ELR (cell line): ENCODE data around the gene SMARCB1.
"Not testable (repeated sequence)": the region's sequence is repeated elsewhere in the genome, so short reads cannot be mapped to it uniquely, and the experiment has no call there.

ENCODE experiments used
- DNase-seq: peaks from one replicate; pipeline ENCODE4 v3.0.0-alpha.2; 2015; ENCODE audit warnings: low read depth

SMARCB1 gene

DNA sequence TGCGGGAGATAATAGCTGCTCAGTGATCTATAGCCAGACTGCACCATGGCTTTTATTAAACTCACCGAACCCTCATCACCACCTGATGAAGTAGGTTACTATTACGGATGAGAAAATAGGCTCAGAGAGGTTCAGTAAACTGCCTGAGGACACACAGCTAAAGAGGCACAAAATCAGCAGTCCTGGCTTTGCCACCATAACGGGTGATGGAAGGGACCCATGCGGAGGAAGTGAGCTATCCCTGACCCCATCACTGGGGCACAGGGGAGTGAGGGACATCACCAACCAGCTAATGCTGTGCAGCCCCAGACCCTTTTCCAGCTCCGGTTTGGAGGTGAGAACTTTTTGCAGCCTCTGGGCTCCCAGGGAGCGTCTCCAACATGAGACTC lies 59.3 kb downstream of the SMARCB1 start:
- DNase-seq = no peak

DNA sequence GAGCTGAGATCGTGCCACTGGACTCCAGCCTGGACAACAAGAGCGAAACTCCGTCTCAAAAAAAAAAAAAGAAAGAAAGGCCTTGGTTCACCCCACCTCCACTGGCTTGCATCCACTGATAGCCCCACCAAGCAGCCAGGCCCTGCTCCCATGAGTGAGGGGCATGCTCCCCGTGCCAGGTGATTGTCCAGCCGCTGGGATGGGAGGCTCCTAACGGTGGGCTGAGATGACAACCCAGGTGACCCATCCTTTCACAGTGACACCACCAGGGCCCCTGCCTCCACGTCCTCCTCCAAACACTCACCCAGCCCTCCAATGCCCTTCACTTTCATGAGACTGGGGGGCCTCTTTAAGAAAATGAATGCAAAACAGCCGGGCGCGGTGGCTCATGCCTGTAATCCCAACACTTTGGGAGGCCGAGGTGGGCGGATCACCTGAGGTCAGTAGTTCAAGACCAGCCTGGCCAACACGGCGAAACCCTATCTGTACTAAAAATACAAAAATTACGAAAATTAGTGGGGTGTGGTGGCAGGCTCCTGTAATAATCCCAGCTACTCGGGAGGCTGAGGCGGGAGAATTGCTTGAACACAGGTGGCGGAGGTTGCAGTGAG lies 60.6 kb downstream of the SMARCB1 start:
- DNase-seq = no peak

DNA sequence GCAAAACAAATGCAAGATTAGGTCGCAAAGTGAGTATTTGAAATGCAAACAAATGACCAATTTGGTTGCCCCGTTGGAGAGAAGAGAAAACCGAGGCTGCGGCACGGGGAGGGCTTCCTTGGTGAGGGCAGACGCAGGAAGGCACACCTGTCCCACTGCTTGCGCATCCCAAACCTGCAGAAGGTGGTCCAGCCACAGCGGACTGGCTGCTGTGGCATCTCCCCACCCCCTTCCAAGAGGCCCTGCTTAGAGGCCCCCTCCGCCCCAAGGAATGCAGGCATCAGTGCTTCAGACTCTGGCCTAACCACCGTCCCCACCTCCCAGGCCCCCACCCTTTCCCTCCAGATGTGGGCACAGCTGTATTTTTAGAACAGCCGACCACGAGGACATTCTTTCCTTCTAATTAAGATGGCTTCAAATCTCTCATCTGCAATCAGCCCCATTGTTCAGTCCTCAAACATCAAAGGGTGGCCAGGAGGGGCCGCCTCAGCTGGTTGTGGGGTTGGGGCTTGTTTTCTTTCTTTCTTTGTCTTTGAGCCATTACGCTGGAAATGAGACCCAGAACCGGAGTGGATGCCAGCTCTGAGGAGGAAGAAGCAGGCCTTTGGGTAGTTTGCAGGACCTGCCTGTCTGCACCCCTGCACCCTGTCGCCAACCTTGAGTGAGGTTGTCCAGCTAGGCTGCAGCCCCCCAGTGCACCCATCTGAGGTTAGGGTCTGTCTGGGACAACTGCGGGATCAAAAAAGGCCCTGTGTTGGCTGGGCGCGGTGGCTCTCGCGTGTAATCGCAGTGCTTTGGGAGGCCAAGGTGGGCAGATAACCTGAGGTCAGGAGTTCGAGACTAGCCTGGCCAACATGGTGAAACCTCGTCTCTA lies 61.5 kb downstream of the SMARCB1 start:
- no peak for DNase-seq

DNA sequence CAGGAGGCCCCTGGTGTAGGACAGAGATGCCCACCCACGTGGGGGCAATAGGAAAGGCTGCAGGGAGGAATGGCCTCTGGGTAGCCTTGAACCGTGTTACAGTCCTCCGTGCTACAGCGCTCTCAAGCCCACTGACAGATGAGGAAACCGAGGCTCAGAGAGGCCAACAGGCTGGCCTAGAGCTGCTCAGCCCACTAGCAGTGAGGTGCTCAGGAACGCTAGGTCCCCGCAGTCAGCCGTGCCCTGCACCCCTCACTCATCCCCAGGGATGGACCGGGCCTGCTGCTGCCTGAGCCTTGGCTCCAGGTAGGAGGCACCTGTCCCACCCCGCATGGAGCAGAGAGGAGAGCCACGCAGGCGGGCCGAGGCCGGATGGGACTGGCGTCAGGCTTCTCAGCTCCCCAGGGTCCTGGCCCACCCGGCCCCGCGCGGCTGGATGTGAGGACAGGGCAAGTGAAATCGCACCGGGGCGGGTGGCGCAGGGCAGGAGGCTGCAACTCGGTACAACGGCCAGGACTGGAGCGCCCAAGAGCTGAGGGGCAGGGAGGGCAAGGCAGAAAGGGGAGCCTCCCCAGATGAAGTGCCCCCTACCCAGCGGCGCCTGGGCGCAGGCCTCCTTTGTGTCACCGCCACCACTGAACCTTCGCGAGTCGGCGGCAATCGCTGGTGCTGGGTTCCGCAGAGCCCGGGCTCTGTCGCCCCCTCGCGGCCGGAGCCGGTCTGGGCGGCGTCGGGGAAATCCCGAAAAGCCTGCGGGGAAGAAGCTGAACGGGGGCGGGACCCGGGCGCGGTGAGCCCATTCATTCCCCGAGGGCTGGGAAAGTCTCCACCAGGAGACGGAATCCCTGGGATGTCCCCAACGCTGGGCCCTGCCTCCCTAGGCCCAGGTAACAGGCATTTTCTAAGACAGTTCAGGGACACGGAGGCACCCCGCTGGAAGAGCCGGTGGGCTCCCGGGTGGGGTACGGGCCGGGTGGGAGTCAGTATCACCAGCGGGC lies 62.5 kb downstream of the SMARCB1 start:
- DNase-seq = peak; percentile 82

DNA sequence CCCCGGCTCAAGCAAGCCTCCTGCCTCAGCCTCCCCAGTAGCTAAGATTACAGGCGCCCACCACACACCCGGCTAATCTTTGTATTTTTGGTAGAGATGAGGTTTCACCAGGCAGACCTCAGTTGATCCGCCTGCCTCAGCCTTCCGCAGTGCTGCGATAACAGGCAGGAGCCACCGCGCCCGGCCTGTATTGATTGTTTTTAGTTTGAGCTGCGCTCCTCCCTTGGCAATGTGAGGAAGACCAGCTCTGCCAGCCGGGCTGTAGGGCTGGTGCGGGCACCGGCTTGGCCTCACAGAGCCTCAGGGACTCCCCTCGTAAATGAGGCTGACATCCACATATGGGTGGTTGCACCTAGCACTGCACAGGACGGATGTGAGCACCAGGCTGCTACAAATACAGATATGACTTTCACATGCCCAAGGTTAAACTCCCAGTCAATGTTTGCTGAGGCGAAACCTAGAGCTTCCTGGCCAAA lies 63.4 kb downstream of the SMARCB1 start:
- no peak for DNase-seq

DNA sequence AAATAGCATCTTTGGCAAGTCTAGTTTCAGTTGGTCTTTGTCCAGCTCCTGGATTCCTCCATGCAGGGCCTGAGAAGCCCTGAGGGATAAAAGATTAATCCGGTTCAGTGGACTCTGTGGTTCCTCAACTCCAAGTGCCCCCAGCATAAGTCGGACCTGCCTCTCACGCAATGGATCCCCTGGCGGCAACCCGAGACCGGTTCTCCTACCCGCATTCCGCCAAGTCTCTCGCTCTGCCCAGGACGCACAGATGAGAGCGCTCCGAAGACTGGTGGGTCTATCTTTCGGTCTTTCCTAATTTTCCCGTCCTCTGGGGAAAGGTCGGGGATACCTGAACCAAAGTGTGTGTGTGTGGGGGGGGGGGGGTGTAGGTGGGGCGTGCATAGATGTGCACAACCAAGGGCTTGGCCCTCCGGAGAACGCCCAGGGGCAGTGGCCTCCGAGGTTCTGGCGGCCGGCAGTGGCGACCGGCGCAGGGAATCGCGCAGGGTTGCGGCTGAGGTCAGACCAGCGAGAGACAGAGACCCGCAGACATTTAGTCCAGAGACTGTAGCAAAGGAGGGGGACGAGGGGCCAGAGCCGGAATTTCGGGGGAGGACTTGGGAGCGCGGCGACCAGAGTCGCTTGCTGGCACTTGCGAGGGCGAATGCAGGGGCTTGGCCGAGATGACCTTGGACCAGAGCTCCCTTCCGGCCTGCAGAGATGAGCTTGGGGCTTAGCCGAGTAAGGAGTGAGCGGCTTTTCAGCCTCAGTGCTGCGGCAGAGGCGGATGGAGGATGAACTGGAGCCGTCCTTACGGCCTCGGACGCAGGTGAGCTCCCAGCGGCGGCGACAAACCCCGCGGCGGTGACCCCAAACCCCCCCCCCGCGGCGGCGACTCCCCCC lies 70.2 kb downstream of the SMARCB1 start:
- DNase-seq = peak; percentile 74

DNA sequence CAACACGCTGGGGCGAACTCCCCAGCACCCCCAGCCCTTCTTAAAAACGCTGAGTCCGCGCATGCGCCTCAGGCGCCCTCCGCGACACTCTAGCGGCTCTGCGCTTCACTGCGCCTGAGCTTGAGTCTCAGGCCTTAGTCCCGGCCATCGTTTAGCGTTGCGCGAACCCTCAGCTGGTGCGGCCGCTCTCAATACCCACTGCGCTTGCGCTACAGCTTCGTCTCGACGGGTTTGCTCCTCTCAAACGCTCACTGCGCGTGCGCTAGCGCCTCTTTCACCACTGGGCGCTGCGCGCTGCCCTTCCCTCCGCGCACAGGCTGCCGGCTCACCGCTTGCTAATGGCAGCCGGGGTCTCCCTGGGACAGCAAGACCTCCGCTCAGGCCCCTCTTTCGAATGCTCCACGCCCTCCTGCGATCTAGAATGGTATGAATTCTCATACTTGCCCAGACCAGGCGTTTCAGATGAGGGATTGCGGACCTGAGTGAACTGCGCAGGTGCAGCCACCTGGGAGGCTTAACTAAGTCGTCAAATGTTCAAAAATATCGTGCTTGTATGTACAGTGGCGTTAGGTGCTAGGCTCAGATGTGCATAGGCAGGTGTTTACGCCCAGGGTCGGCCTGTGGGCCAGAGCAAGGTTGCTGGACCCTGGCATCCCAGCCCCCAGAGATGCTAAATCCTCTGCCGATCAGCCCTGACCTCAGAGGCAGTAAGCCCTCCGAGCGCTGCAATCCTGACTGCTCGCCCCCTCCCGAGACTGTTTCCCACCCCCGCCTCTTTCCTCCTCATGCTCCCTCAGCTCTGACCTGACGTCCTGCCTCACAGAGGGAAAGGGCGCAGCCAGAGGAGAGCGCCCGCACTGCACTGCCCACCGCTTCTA lies 71.1 kb downstream of the SMARCB1 start, which contains the start of gene SLC2A11:
SLC2A11 (plus strand) TSS at position 270 of the 878 bp plus-strand sequence; CDS start at position 395, 125 bp downstream.
- peak; percentile 99 for DNase-seq

DNA sequence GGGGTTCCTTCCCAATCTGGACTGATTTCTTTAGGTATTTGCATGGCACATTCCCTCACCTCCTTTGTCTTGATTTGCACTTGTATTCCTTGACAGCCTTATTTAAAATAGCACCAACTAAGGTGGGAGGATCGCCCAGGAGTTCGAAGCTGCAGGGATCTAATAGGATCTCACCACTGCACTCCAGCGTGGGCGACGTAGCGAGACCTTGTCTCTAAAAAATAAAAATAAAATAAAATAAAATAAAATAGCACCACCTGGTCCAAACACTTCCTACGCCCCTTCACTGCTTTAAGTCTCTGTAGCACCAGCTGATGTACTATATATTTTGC lies 71.7 kb downstream of the SMARCB1 start:
- DNase-seq = no peak

DNA sequence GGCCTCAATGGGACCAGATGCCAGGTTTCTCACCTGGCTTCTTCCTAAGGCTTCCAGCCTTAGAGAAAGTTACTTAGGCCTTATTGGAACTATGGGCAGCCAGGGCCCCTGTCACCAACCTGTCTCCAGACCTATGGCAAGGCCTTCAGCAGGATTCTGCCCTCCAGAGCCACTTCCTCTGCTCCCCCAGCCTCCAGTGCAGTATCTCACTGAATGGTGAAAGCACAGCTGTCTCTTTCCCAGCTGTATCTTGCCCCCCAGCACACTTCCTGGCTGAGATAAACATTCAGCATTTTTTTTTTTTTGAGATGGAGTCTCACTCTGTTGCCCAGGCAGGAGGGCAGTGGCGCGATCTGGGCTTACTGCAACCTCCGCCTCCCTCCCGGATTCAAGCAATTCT lies 72.4 kb downstream of the SMARCB1 start:
- no peak for DNase-seq

DNA sequence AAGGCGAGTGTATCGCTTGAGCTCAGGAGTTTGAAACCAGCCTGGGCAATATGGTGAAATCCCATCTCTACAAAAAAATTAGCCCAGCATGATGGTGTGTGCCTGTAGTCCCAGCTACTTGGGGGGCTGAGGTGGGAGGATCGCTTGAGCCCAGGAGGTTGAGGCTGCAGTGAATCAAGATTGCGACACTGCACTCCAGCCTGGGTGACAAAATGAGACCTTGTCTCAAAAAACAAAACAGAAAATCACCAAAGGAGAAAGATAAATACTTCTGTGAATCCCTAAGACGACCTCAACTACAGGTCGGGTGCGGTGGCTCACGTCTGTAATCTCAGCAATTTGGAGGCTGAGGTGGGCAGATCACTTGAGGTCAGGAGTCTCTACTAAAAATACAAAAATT lies 73.4 kb downstream of the SMARCB1 start:
- DNase-seq = not testable (repeated sequence)

DNA sequence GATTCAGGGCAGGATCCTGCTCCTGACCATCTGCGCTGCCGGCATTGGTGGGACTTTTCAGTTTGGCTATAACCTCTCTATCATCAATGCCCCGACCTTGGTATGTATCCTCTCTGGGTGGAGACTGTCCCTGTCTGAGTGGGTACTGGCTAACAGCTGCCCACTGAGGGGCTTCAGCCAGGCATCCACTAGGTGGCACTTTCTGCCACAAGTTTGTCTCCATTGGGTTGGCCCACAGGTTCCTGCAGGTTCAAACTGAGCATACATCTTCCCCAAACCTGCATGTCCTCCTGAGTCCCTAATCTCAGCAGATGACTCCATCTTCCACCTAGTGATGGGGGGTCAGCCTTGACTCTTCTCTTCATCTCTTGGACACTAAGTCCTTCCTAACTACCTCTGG lies 75.3 kb downstream of the SMARCB1 start:
- DNase-seq = peak; percentile 62

DNA sequence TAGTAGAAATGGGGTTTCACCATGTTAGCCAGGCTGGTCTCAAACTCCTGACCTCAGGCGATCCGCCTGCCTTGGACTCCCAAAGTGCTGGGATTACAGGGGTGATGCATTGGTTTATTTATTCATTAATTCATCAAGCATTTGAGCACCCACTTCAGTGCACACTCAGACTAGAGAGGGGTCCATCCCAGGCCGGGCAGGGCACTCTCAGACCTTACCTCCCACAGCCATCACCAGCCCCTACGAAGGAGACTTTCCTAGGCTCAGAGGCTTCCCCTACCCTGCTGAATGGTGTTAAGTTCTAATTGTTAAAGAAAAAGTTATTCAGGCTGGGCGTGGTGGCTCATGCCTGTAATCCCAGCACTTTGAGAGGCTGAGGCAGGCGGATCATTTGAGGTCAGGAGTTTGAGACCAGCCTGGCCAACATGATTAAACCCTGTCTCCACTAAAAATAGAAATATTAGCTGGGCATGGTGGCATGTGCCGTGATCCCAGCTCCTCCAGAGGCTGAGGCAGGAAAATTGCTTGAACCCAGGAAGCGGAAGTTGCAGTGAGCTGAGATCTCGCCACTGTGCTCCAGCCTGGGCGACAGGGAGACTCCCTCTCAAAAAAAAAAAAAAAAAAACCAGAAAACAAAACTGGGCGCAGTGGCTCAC lies 77.9 kb downstream of the SMARCB1 start:
- DNase-seq = not testable (repeated sequence)

DNA sequence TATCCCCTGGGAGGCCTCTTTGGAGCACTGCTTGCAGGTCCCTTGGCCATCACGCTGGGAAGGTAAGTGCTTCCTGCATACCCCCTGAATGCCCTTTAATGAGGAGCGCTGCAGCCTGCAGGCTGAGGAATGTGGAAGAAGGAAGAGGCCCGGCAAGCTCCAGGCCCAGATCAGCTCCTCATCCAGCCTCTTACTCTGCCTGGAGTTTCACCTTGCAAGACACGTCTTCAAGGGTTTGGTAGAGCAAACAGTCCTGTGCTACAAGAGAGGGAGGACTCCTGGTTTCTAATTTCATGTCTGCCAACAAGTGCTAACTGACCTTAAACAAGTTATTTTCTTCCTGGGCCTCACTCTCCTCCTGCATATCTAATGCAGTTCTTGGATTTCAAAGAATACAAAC lies 81.8 kb downstream of the SMARCB1 start:
- DNase-seq = no peak

DNA sequence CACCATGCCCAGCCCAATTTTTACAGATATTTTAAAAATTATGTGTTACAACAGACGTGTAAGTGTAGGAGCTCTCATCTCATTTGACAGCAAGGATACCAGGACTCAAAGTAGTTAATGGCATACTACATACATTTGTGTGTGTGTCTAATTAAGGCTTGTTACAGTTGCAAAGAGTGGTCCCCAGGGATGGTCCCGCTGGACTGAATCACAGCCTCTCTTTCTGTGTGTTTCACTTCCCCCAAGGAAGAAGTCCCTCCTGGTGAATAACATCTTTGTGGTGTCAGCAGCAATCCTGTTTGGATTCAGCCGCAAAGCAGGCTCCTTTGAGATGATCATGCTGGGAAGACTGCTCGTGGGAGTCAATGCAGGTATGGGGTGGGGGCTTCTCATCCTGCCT lies 88.1 kb downstream of the SMARCB1 start:
- DNase-seq = no peak

DNA sequence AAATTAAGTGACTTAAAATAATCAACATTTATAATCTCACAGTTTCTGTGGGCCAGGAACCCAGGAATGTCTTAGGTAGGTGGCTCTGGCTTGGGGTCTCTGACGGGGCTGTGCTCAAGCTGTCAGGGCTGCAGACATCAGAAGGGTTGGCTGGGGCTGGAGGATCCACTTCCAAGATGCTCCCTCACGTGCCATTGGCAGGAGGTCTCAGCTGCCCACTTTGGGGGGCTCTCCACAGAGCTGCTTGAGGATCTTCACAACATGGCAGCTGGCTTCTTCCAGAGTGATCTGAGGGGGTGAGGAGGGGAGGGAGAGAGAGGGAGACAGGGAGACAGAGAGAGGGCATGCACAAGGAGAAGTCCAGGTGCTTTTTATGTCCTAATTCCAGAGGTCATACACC lies 89.0 kb downstream of the SMARCB1 start:
- no peak for DNase-seq

DNA sequence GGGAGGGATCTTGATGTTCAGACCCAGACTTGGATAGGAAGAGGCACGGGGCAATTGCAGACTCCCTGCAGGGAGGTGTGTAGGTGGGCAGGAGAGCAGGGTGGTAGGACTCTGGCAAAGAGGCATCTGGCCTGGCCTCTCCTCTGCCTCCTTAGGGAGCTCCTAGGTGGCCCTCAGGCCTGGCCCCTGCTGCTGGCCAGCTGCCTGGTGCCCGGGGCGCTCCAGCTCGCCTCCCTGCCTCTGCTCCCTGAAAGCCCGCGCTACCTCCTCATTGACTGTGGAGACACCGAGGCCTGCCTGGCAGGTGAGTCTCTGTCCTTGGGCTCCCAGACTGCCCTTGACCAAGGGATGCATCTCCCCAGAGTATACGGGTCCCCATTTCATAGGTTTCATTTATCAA lies 90.8 kb downstream of the SMARCB1 start:
- DNase-seq = no peak

DNA sequence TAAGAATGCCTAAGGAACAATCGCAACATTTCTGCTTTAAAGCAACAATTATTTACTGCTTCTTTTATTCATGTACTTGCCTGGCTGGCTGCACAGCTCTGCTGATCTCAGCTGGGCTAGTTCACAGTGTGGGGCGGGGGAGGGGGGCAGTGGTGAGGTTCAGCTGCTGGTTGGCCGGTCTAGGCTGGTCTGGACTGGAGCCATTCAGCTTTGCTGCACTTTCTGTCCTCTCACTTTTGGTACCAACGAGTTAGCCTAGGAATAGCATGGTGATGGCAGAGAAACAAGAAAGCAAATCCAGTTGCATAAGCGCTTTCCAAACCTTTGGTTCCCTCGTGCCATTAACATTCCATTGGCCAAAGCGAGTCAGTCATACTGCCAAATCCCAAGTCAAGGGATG lies 91.5 kb downstream of the SMARCB1 start:
- no peak for DNase-seq

DNA sequence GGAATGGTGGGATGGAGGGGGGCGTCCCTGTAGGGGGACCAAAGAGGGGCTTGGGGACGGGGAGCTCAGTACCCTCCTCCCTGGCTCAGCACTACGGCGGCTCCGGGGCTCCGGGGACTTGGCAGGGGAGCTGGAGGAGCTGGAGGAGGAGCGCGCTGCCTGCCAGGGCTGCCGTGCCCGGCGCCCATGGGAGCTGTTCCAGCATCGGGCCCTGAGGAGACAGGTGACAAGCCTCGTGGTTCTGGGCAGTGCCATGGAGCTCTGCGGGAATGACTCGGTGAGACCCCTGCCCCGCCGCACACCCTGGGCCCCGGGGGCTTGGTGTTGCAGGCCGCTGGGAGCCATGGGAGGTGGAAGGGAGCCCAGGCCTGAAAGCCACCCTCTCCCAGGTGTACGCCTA lies 95.6 kb downstream of the SMARCB1 start:
- DNase-seq = no peak

DNA sequence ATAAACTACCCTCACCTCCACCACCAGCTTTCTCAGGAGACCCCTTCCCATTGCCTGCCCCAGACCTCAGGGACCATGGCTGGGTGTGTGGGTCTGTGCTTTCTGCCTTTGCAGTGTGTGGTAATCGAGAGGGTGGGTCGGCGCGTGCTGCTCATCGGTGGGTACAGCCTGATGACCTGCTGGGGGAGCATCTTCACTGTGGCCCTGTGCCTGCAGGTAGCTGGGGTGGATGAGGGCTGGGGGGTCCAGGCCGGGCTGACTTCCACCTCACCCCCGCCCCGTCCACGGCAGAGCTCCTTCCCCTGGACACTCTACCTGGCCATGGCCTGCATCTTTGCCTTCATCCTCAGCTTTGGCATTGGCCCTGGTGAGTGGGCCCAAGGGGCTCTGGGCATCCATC lies 96.9 kb downstream of the SMARCB1 start:
- DNase-seq = no peak

DNA sequence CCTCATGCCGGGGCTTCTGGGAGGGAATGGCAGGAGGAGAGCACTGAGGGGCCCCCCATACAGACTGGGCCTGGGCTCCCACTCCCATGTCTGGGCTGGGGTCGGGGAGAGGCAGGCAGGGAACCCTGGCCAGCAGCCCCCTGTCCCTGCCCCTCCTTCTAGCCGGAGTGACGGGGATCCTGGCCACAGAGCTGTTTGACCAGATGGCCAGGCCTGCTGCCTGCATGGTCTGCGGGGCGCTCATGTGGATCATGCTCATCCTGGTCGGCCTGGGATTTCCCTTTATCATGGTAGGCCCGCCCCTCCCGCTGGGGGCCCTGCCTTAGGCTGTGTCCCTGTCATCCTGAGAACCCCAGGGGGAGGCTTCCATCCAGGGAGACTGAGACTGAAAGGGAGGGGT lies 97.4 kb downstream of the SMARCB1 start:
- DNase-seq = no peak
